ENCODE measurements around the gene WDR12.

DNA sequence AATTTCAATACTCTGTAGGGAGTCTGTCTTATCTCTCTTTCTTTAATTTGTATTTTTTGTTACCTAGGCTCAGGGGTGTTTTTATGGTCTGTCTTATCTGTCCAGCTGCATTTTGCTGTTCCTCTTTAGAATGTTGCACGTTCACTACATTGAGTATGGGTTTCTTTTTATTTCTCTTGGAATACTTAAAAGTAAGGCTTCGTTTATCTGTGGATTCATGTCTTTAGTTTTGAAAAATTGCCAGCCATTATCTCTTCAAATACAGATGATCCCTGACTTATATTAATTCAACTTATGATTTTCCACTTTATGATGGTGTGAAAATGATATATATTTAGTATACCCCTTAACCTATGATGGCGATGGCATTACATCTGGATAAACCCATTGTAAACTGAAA lies 27.5 kb upstream of the WDR12 start:
- TF ChIP-seq, protein P1, sequence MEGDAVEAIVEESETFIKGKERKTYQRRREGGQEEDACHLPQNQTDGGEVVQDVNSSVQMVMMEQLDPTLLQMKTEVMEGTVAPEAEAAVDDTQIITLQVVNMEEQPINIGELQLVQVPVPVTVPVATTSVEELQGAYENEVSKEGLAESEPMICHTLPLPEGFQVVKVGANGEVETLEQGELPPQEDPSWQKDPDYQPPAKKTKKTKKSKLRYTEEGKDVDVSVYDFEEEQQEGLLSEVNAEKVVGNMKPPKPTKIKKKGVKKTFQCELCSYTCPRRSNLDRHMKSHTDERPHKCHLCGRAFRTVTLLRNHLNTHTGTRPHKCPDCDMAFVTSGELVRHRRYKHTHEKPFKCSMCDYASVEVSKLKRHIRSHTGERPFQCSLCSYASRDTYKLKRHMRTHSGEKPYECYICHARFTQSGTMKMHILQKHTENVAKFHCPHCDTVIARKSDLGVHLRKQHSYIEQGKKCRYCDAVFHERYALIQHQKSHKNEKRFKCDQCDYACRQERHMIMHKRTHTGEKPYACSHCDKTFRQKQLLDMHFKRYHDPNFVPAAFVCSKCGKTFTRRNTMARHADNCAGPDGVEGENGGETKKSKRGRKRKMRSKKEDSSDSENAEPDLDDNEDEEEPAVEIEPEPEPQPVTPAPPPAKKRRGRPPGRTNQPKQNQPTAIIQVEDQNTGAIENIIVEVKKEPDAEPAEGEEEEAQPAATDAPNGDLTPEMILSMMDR (IDR thresholded peaks at IDR 0.05; ENCODE audit: extremely low read depth in 1 of 2, insufficient read depth in 1 of 2, low read depth in 1 of 2, low read length in 2 of 2), result no peak
- TF ChIP-seq POLR2AphosphoS5 (IDR thresholded peaks at IDR 0.05; ENCODE audit: insufficient read depth, low read depth, low read length), result no peak
- no peak for TF ChIP-seq GATA2 (IDR thresholded peaks at IDR 0.05; ENCODE audit: insufficient read depth, insufficient read length, low read depth, low read length)

Measured in endothelial cell of umbilical vein (primary cell).